Measurements from ENCODE around the gene MLEC.
"Not testable (repeated sequence)": the region's sequence is repeated elsewhere in the genome, so short reads cannot be mapped to it uniquely, and the experiment has no call there.

MLEC gene

DNA sequence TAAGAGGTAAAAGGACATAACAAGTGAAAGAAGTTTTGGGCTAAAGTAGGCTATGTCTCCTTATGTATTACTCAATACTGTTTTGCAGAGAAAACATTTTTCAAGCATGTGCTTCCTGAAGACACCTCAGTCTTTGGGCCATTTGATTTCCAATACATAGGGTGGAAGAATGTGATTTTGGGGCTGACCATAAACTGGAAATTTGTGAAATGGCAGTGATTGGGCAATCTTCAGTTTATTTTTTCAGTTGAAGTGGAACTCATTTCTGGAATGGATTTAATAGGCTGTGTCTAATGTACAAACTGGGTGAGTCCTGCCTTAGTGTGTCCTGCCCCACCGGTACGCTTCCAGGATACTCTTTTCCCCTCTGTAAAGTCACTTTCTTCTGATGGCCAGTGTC, 35.8 kb downstream of the MLEC start:
- DNase-seq = no peak

DNA sequence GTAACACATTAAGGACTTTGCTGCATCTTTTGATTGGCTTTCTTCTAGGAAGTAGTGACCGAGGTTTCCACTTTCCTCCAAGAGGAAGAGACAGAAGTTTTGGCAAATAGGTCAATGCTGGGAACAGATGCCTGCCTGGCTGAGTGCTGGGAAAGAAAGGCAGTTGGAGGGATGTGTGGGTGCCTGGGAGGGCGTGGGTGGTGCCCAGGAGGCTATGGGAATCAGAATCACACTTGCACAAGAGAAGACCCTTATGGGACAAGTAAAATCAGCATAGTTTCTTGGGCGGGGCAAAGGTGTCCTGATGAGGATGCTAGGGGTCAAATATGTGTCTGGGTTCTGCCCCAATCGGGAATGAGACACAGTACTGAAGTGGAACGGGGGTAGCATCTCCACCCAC, 37.8 kb downstream of the MLEC start:
- no peak for DNase-seq

DNA sequence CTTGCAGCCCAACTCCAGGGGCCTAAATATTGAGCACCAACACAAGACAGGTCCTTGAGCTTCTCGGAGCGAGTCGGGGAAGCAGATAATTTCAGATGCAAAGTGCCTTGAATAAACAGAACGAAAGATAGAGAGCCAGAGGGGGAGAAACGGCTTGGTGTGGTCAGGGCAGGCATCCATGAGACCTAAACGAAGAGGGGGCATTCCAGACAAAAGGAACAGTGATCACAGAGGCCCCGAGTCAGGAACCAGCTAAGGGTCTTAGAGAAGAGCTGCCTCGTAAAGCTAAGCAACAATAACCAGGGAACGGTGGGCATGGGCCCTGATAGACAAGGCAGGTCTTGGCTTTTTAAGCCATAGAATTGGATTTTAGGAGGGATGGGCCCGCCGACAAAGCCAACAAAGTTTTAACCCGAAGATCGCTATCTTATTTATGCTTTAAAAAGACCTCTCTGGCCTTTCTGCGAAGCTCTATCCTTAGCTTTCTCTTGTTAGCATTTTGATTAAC, 38.3 kb downstream of the MLEC start:
- peak; percentile 51 for DNase-seq

DNA sequence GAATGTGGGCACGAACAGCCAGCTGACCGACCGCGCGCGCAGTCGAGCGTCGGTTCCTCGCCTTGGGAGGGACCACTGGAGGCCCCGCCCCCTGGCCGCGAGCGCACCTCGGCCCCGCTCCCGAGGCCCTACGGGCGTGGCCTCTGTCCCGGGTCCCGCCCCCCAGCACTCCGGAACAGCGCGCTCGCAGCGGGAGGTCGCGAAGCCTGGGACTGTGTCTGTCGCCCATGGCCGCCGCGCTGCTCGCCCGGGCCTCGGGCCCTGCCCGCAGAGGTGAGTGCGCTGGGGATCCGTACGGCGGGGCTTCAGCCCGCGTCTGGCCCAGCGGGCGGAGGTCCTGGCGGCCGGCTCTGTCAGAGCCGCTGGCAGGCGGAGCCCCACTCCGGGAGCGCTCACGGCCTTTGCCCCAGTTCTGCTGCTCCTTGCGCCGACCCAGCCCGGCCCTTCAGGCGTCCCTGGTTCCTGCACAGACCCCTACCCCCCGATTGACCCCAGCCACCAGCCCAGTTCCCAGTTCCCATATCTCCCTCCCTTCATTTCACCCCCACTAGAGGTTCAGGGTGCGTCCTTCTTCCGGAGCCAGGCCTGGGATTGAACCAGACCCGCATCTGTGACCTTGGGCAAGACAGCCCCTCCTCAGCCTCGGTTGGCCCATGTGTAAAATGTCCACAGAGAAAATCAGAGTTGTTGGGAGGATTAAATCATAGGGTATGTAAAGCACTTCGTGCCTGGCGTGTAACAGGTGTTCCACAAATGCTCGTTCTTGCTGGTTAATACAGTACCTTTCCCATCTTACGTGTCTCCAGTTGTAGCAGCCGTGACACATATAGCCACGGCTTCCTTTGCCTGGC, 38.9 kb downstream of the MLEC start, which contains the start of gene ACADS:
TSS of gene ACADS (plus strand) at position 168 of the 851 bp plus-strand sequence. CDS start at position 228, 60 bp downstream.
- DNase-seq = peak; percentile 94

DNA sequence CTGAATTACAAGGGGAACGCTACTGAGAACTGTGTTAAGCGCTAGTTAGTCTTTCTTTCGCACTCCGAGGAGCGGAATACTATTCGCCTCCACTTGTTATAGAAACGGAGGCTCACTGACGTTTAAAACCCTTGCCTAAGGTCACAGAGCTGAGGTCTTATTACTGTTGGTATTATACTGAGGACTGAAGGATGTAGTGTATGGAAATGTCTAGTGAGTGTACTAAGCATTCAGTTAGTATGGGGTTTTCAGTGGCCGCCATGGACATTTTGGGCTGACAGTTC, 39.5 kb downstream of the MLEC start:
- DNase-seq = no peak

DNA sequence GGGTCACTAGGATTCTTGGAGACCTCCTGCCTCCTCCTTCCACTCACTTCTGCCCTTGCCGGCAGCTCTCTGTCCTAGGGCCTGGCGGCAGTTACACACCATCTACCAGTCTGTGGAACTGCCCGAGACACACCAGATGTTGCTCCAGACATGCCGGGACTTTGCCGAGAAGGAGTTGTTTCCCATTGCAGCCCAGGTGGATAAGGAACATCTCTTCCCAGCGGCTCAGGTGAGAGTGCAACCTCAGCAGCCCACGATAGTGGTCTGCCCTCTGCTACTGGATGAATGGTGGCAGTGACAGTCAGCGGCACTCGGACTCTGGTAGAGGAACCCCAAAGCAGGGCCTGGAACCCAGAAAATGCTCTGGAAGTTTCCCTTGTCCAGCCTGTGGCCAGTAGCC, 40.0 kb downstream of the MLEC start:
- DNase-seq = no peak

DNA sequence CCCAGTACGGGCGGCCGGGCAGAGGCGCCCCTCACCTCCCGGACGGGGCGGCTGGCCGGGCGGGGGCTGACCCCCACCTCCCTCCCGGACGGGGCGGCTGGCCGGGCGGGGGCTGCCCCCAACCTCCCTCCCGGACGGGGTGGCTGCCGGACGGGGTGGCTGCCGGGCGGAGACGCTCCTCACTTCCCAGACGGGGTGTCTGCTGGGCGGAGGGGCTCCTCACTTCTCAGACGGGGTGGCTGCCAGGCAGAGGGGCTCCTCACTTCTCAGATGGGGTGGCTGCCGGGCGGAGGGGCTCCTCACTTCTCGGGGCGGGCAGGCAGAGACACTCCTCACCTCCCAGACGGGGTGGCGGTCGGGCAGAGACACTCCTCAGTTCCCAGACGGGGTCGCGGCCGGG, 45.2 kb downstream of the MLEC start:
- not testable (repeated sequence) for DNase-seq

DNA sequence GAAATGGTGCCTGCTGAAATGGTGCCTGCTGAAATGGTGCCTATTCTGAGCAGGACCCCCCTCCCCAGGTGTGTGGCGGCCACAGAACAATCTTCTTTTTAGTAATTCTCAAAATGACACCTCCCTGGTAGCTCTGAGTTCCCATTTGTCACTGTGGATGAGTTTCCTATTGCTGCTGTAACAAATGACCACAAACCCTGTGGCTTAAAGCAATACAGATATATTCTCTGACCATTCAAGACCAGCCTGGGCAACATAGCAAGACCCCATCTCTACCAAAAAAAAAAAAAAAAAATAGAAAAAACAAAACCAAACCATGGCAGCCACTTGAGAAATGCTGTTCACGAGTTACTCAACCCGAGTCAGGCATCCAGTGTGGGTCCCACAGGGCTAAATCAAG, 46.6 kb downstream of the MLEC start:
- DNase-seq = no peak

DNA sequence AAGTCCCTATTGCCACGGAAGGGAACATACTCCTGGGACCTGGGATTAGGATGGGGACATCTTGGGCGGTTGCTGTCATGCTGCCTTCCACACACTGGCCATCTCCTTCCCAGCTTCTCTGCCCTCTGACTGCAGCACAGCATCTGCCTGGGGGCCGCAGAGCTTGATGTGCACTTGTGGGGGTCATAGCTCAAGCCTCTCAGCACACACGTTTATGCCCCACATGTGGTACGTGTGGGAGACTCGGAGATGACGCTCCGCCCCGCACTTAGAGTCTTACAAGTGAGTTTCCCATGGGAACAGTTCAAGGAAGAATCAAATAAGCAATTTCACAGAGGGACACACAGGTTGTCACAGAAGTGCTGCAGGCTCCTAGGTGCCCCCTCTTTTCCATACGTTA, 47.3 kb downstream of the MLEC start:
- no peak for DNase-seq

DNA sequence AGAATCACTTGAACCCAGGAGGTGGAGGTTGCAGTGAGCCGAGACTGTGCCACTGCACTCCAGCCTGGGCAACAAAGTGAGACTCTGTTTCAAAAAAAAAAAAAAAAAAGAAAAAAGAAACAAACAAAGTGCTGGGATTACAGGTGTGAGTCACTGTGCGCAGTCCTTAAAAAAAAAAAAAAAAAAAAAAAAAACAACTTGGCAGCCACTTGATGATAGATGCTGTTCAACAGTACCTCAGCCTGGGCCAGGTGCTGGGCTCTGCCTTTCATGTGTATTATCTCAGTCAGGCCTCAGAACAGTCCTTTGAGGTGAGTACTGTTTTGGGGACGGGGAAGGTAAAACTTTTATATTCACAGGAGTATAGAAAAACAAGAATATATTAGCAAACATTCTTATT, 48.2 kb downstream of the MLEC start:
- peak; percentile 83 for DNase-seq

DNA sequence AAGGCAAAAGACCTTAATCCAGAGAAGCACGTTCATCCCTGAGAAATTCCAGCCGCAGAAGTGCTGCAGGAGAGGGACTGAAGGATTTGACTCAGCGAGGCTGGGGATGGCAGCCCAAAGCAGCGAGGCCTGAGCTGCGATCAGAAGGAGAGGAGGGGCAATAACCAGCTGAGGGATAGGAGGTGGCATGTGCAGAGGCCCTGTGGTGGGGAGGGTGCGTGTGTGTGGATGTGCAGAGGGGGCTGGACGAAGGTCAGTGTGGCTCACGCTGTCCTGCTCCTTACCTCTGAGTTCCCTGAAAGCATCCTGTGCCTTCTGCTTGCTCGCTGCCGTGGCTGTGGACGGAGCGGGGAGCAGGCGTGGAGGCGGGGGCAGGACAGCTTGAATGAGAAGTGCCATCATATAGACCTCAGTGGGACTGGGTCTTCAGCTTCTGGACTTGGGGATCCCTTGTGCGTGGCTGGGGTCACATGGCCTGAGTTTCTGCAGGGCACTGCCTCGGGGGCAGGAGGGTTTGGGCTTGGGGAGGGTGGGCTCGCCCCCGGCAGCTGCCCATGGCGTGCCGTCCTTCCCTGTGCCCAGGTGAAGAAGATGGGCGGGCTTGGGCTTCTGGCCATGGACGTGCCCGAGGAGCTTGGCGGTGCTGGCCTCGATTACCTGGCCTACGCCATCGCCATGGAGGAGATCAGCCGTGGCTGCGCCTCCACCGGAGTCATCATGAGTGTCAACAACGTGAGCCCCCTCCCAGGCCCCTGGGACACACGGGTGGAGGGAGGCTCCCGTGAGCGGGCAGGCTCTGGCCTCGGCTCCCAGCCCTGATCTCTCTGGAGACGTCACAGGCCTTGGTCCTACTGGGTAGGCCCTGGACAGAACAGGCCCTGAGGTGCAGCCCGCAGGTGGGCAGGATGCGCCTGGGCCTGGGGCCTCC, 49.7 kb downstream of the MLEC start:
- no peak for DNase-seq

DNA sequence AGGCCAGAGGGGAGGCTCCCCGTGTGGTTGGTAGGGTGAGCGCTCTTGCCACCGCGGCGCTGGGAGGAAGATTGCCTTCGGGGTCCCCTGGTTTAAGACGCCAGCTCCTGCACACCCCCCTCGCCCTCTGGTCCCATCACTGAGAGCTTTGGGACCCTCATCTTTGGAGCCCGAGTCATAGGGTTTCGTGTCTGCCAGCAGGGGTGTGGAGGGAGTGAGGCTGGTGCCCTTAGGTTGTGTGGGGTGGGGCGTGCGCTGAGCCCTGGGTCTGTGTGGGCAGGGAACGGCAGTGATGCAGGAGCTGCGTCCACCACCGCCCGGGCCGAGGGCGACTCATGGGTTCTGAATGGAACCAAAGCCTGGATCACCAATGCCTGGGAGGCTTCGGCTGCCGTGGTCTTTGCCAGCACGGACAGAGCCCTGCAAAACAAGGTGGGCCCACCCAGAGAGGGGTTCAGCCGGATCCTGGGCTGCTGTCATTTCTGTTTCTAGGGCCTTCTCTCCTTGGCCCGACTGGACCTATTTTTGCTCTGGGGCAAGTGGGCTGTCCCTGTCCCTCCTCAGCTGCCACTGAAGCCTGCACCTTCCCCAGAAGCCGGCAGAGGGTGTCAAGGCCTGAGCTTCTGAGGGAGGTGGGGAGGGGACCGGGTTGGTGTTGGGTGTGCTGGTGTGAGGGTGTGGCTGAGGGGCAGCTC, 50.8 kb downstream of the MLEC start:
- DNase-seq = no peak

DNA sequence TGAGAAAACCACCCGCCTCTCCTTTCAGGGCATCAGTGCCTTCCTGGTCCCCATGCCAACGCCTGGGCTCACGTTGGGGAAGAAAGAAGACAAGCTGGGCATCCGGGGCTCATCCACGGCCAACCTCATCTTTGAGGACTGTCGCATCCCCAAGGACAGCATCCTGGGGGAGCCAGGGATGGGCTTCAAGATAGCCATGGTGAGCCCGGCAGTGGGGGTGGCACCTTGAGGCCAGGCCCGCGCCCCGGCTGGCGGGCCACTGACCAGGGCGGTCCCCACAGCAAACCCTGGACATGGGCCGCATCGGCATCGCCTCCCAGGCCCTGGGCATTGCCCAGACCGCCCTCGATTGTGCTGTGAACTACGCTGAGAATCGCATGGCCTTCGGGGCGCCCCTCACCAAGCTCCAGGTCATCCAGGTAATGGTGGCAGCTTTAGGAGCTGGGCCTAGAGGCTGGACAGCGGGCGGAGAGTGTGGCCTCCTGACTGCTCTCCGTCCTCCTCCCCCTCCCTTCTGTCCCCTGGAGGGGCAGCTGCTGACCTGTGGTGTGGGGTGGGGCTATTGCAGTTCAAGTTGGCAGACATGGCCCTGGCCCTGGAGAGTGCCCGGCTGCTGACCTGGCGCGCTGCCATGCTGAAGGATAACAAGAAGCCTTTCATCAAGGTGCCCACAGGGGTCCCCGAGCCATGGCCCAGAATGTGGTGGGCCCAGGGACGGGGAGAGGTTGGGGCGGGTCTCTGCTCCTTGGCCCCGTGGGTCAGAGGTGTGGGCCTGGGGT, 51.5 kb downstream of the MLEC start:
- DNase-seq = no peak

DNA sequence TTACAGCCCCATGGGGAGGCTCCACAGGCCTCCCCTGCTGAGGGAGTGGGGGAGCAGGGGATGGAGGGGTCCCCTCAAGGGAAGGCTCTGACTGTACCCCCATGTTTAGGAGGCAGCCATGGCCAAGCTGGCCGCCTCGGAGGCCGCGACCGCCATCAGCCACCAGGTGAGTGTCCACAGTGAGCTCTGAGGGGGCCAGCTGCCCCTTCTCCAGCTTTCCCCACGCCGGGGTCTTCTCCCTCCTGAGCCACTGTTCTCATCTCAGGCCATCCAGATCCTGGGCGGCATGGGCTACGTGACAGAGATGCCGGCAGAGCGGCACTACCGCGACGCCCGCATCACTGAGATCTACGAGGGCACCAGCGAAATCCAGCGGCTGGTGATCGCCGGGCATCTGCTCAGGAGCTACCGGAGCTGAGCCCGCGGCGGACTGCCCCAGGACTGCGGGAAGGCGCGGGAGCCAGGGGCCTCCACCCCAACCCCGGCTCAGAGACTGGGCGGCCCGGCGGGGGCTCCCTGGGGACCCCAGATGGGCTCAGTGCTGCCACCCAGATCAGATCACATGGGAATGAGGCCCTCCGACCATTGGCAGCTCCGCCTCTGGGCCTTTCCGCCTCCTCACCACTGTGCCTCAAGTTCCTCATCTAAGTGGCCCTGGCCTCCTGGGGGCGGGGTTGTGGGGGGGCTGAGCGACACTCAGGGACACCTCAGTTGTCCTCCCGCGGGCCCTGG, 52.2 kb downstream of the MLEC start:
- no peak for DNase-seq

DNA sequence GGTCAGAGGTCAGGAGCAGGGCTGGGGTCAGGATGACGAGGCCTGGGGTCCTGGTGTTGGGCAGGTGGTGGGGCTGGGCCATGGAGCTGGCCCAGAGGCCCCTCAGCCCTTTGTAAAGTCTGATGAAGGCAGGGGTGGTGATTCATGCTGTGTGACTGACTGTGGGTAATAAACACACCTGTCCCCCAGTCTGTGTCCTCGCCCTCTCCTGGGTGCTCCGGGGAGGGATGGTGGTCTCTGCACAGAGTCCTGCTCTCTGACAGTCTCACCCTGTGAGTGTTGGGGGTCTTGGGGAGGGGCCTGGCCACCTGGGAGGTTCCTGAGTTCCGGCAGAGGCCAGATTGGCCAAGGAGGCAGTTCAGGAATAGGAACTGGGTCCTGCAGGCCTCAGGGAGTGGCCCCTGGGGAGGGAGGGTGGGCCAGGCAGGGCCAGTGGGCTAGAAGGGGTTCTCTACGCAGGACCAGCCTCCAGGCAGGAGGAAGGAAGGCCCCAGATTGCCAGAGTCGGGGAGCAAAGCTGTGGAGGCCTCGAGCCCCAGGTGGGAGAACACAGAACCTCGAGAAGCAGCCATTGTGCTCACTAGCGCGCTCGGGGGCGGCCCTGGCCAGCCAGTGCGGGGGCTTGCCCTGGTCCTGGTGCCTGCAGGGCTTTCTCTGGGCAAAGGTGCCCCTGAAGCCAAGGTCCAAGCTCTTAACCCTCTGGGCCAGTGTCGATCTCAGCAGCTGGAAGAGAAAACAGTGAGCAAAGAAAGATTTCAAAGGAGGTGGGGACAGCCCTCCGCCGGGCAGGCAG, 53.1 kb downstream of the MLEC start:
- no peak for DNase-seq

DNA sequence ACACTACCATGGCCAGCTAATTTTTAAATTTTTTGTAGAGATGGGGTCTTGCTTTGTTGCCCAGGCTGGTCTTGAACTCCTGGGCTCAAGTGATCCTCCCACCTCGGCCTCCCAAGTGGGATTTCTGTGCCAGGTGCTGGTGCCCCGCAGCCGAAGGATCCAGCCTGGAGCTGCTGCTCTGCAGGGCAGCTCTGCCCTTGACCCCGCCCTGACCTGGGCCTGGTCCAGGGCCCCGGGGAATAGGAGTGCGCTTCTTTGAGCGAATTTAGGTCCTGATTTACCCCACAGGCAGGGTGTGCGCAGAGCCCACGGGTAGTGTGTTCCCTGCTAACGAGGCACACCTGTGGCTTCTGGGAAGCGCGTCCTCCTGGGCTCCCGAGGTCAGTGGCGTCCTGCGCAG, 53.9 kb downstream of the MLEC start:
- DNase-seq = no peak

DNA sequence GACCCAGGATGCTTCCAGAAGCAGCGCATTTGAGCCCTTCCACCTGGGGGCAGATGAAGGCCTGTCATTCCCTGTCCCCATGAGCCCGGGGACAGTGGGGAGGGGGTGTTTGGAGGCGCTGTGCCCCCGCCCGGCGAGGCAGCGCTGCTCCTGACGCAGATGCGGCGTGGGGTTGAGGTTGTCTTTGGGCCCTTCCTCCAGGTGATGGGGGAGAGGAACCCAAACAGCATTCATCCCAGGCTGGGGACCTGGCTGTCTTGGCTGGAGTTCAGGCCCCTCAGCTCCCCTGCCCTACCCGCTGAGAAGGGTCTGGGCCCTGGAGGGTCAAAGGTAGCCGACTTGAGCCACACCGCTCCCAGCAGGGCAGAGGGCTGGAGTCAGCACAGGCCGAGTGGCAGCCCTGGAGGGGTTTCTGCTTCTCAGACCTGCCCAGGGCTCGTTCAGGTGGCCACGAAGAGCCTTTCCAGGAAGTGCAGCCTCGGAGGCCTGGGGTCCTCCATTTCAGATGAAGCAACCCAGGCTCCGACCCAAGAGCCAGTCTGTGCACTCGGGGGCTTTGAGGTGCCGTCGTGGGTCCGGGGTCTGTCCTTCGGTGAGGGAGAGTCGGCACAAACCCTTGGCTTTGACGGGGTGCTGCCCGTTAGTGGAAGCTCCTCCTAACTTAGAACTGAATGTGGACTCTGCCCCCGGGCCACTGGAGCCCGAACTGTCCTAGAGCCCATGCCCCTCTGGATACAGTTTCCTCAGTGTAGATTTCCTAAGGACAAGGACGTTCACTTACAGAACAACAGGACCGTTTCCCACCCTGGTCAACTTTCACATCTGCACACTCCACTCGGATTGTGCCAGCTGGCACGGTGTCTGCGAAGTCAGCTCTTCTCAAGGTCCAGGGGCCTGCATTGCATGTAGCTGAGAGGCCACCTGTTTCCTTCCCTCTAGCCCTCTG, 54.8 kb downstream of the MLEC start:
- no peak for DNase-seq

DNA sequence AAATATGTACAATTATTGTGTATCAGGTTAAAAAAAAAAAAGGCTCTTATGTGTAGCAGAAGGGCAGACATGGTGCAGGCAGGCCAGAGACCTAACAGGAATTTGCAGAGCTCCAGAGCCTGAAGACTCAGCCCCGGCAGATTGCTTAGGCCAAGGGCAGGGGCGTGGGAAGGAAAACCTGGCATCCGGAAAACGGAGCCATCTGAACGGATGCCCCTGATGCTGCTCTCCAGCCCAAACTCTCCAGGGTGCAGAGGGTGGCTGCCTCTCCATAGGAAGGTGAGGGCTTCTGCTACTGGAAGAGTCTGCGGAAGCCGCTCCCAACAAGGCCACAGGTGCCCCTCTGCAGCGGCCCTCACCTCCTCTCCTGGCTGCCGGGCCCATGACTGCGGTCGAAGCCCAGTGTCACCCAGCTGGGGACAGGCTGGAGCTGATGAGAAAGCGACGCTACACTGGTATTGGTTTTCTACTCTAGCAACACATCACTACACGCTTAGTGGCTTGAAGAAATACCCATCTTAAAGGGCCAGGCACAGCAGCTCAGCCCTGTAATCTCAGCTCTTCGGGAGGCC, 58.1 kb downstream of the MLEC start:
- DNase-seq = no peak

DNA sequence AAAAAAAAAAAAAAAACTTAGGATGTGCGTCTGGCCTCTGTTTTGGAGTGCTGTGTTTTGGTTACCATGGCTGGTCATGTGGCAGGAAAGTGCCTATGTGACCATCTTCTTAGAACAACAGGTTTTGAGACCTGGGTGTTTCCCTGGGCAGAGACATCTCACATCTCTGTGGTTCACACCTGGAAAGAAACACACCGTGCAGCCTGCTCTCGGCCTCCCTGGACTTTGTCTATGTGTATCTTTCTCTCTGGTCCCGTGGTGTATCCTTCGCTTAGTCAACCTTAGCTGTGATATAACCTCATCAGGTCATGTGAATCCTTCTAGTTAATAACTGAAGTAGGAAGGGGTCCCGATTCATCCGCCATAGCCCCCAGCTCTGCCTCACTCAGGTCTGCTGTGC, 61.3 kb downstream of the MLEC start:
- DNase-seq = peak; percentile 45

Measured in DMS53 (cell line).